Osteocyte (in vitro differentiated cells): Measurements from ENCODE around the gene BMP7. TPM values are rescaled to one million over a fixed set of nuclear protein-coding genes. Genes with fewer than 3 reads are reported as not detected.

ENCODE experiments used
- DNase-seq: peaks from one replicate; pipeline ENCODE4 v3.0.0; 2021; ENCODE audit warnings: mixed read lengths; ENCODE audit not compliant: unreplicated experiment; ENCODE audit errors: extremely low spot score
- H3K27ac Mint-ChIP-seq: one replicate; pipeline ENCODE4 v1.8.0; 2021; ENCODE audit warnings: mild to moderate bottlenecking, mixed read lengths; ENCODE audit not compliant: unreplicated experiment
- H3K27me3 Mint-ChIP-seq: one replicate; pipeline ENCODE4 v1.8.0; 2021; ENCODE audit warnings: mixed read lengths; ENCODE audit not compliant: unreplicated experiment
- H3K36me3 Mint-ChIP-seq: one replicate; pipeline ENCODE4 v1.8.0; 2021; ENCODE audit warnings: mixed read lengths; ENCODE audit not compliant: unreplicated experiment
- H3K4me1 Mint-ChIP-seq: one replicate; pipeline ENCODE4 v1.8.0; 2021; ENCODE audit warnings: mixed read lengths; ENCODE audit not compliant: unreplicated experiment
- H3K4me3 Mint-ChIP-seq: one replicate; pipeline ENCODE4 v1.8.0; 2021; ENCODE audit warnings: mild to moderate bottlenecking, moderate library complexity, mixed read lengths; ENCODE audit not compliant: unreplicated experiment
- H3K9me3 Mint-ChIP-seq: one replicate; pipeline ENCODE4 v1.8.0; 2021; ENCODE audit warnings: mixed read lengths; ENCODE audit not compliant: unreplicated experiment
- CTCF ChIP-seq: fragments of 200-600 bp; sonication (generic); IDR thresholded peaks from 2 replicates; pipeline ENCODE4 v1.5.0; 2021; ENCODE audit warnings: antibody characterized with exemption, mild to moderate bottlenecking, moderate library complexity
- total RNA-seq: library from RNA; stranded (reverse); gene quantifications from 2 replicates; pipeline ENCODE4 v1.2.1, GENCODE V29; 2021

BMP7 gene
- total RNA-seq, 1 donor from 2014 or later = not detected

GRCh38 chr20:57272883-57273535 lies 6.6 kb upstream of the BMP7 start:
- no peak for TF ChIP-seq CTCF
- no peak overlapping the region for H3K4me3 Mint-ChIP-seq

GRCh38 chr20:57270204-57270984 lies 4.0 kb upstream of the BMP7 start:
- H3K27ac Mint-ChIP-seq = no peak overlapping the region
- peaks cover 75% of the 10 kb centered on the region for H3K27me3 Mint-ChIP-seq
- H3K4me3 Mint-ChIP-seq = no peak overlapping the region
- H3K9me3 Mint-ChIP-seq = no peaks in the 10 kb centered on the region
- no peaks in the 10 kb centered on the region for H3K36me3 Mint-ChIP-seq
- peaks cover 7% of the 10 kb centered on the region for H3K4me1 Mint-ChIP-seq
- DNase-seq = no peak
- TF ChIP-seq CTCF = no peak

More at GRCh38 chr20:57272883-57273535, 6.6 kb upstream of the BMP7 start:
- no peaks in the 10 kb centered on the region for H3K9me3 Mint-ChIP-seq
- no peak overlapping the region for H3K27ac Mint-ChIP-seq
- H3K36me3 Mint-ChIP-seq = no peaks in the 10 kb centered on the region
- H3K4me1 Mint-ChIP-seq = no peaks in the 10 kb centered on the region
- DNase-seq = no peak
- H3K27me3 Mint-ChIP-seq = peaks cover 73% of the 10 kb centered on the region

GRCh38 chr20:57269148-57269984 lies 2.9 kb upstream of the BMP7 start:
- peaks cover 76% of the 10 kb centered on the region for H3K27me3 Mint-ChIP-seq
- no peak overlapping the region for H3K27ac Mint-ChIP-seq
- no peak for TF ChIP-seq CTCF
- no peaks in the 10 kb centered on the region for H3K9me3 Mint-ChIP-seq
- no peaks in the 10 kb centered on the region for H3K36me3 Mint-ChIP-seq
- peaks cover 7% of the 10 kb centered on the region for H3K4me1 Mint-ChIP-seq
- DNase-seq = no peak
- no peak overlapping the region for H3K4me3 Mint-ChIP-seq

GRCh38 chr20:57268399-57269076 lies 2.1 kb upstream of the BMP7 start:
- H3K4me1 Mint-ChIP-seq = peaks cover 7% of the 10 kb centered on the region
- no peak for DNase-seq
- peaks cover 79% of the 10 kb centered on the region for H3K27me3 Mint-ChIP-seq
- no peak overlapping the region for H3K27ac Mint-ChIP-seq
- no peak overlapping the region for H3K4me3 Mint-ChIP-seq
- H3K36me3 Mint-ChIP-seq = no peaks in the 10 kb centered on the region
- H3K9me3 Mint-ChIP-seq = no peaks in the 10 kb centered on the region
- TF ChIP-seq CTCF = no peak
